ENCODE measurements around the gene AMOTL2.

- TF ChIP-seq CTCF (optimal IDR thresholded peaks at IDR 0.05 in 1 of 3, IDR thresholded peaks at IDR 0.05 in 1 of 3, conservative IDR thresholded peaks at IDR 0.05 in 1 of 3; ENCODE audit: extremely low read depth in 1 of 3, insufficient read depth in 2 of 3, low read length in 3 of 3) (no peak), EZH2 (IDR thresholded peaks at IDR 0.05; ENCODE audit: low read length) (no peak)
Observed at GRCh38 chr3:134333522-134334181, 40.6 kb downstream of the AMOTL2 start.

Data from keratinocyte (primary cell).